T-helper 1 cell treated with Interleukin-12 subunit alpha and Interleukin-12 subunit beta and Interleukin-4 antibody, amounts not matched to agents 30 μg/mL and 1 μg/mL, for 36 hours (primary cell): Measurements from ENCODE around the gene ADRM1.

Experiments used
- H3K27ac Mint-ChIP-seq: one replicate; pipeline ENCODE4 v1.8.0; 2021; ENCODE audit warnings: mild to moderate bottlenecking, mixed read lengths
- H3K27me3 Mint-ChIP-seq: one replicate; pipeline ENCODE4 v1.8.0; 2021; ENCODE audit warnings: low read depth, mixed read lengths
- H3K36me3 Mint-ChIP-seq: one replicate; pipeline ENCODE4 v1.8.0; 2021; ENCODE audit warnings: low read depth, mixed read lengths
- H3K4me1 Mint-ChIP-seq: one replicate; pipeline ENCODE4 v1.8.0; 2021; ENCODE audit warnings: low read depth, mixed read lengths
- H3K4me3 Mint-ChIP-seq: one replicate; pipeline ENCODE4 v1.8.0; 2021; ENCODE audit warnings: mild to moderate bottlenecking, moderate library complexity, mixed read lengths
- H3K9me3 Mint-ChIP-seq: one replicate; pipeline ENCODE4 v1.8.0; 2021; ENCODE audit warnings: mixed read lengths

ADRM1 gene

GRCh38 chr20:62269871-62270270, 32.9 kb upstream of the ADRM1 start:
- Mint-ChIP-seq H3K4me3 (no peak overlapping the region), H3K36me3 (peaks cover 15% of the 10 kb centered on the region), H3K27ac (no peak overlapping the region), H3K4me1 (no peaks in the 10 kb centered on the region), H3K9me3 (no peaks in the 10 kb centered on the region), H3K27me3 (no peaks in the 10 kb centered on the region)

GRCh38 chr20:62272200-62272599, 30.6 kb upstream of the ADRM1 start:
- peaks cover 8% of the 10 kb centered on the region for H3K36me3 Mint-ChIP-seq

GRCh38 chr20:62273416-62273815, 29.4 kb upstream of the ADRM1 start:
- no peak overlapping the region for H3K4me3 Mint-ChIP-seq
- H3K27me3 Mint-ChIP-seq = no peaks in the 10 kb centered on the region
- no peaks in the 10 kb centered on the region for H3K4me1 Mint-ChIP-seq
- peaks cover 11% of the 10 kb centered on the region for H3K36me3 Mint-ChIP-seq
- no peak overlapping the region for H3K27ac Mint-ChIP-seq
- H3K9me3 Mint-ChIP-seq = no peaks in the 10 kb centered on the region

More at GRCh38 chr20:62272200-62272599, 30.6 kb upstream of the ADRM1 start:
- no peaks in the 10 kb centered on the region for H3K27me3 Mint-ChIP-seq
- H3K27ac Mint-ChIP-seq = no peak overlapping the region
- no peak overlapping the region for H3K4me3 Mint-ChIP-seq
- H3K9me3 Mint-ChIP-seq = no peaks in the 10 kb centered on the region
- H3K4me1 Mint-ChIP-seq = no peaks in the 10 kb centered on the region

GRCh38 chr20:62274332-62274950, 28.4 kb upstream of the ADRM1 start:
- no peak overlapping the region for H3K27ac Mint-ChIP-seq
- peaks cover 11% of the 10 kb centered on the region for H3K36me3 Mint-ChIP-seq
- H3K4me1 Mint-ChIP-seq = no peaks in the 10 kb centered on the region
- H3K27me3 Mint-ChIP-seq = no peaks in the 10 kb centered on the region
- no peak overlapping the region for H3K4me3 Mint-ChIP-seq
- H3K9me3 Mint-ChIP-seq = no peaks in the 10 kb centered on the region

- H3K4me3 Mint-ChIP-seq = no peak overlapping the region
- H3K36me3 Mint-ChIP-seq = peaks cover 11% of the 10 kb centered on the region
- H3K27me3 Mint-ChIP-seq = no peaks in the 10 kb centered on the region
- H3K27ac Mint-ChIP-seq = no peak overlapping the region
- H3K9me3 Mint-ChIP-seq = no peaks in the 10 kb centered on the region
- no peaks in the 10 kb centered on the region for H3K4me1 Mint-ChIP-seq
These were observed 27.6 kb upstream of the ADRM1 start for GRCh38 chr20:62275219-62275618.

- no peaks in the 10 kb centered on the region for H3K9me3 Mint-ChIP-seq
- no peaks in the 10 kb centered on the region for H3K4me1 Mint-ChIP-seq
- no peak overlapping the region for H3K27ac Mint-ChIP-seq
- H3K27me3 Mint-ChIP-seq = no peaks in the 10 kb centered on the region
- no peak overlapping the region for H3K4me3 Mint-ChIP-seq
- peaks cover 11% of the 10 kb centered on the region for H3K36me3 Mint-ChIP-seq
These were observed 26.4 kb upstream of the ADRM1 start for GRCh38 chr20:62276439-62276838.

GRCh38 chr20:62277253-62277652, 25.5 kb upstream of the ADRM1 start:
- no peaks in the 10 kb centered on the region for H3K27me3 Mint-ChIP-seq
- no peaks in the 10 kb centered on the region for H3K4me1 Mint-ChIP-seq
- H3K36me3 Mint-ChIP-seq = peaks cover 17% of the 10 kb centered on the region
- no peak overlapping the region for H3K4me3 Mint-ChIP-seq
- no peaks in the 10 kb centered on the region for H3K9me3 Mint-ChIP-seq
- no peak overlapping the region for H3K27ac Mint-ChIP-seq

- Mint-ChIP-seq H3K4me1 (no peaks in the 10 kb centered on the region), H3K36me3 (peaks cover 22% of the 10 kb centered on the region), H3K9me3 (no peaks in the 10 kb centered on the region), H3K27ac (no peak overlapping the region), H3K27me3 (no peaks in the 10 kb centered on the region), H3K4me3 (no peak overlapping the region)
These were observed 22.5 kb upstream of the ADRM1 start for GRCh38 chr20:62280303-62280702.

- Mint-ChIP-seq H3K27me3 (no peaks in the 10 kb centered on the region), H3K27ac (no peak overlapping the region), H3K4me1 (no peaks in the 10 kb centered on the region), H3K36me3 (peaks cover 22% of the 10 kb centered on the region), H3K4me3 (no peak overlapping the region), H3K9me3 (no peaks in the 10 kb centered on the region)
These were observed 21.4 kb upstream of the ADRM1 start for GRCh38 chr20:62281161-62281933.

- H3K27ac Mint-ChIP-seq = no peak overlapping the region
- H3K9me3 Mint-ChIP-seq = no peaks in the 10 kb centered on the region
- no peaks in the 10 kb centered on the region for H3K4me1 Mint-ChIP-seq
- no peak overlapping the region for H3K4me3 Mint-ChIP-seq
- peaks cover 22% of the 10 kb centered on the region for H3K36me3 Mint-ChIP-seq
- H3K27me3 Mint-ChIP-seq = no peaks in the 10 kb centered on the region
These were observed 20.7 kb upstream of the ADRM1 start for GRCh38 chr20:62282103-62282502.

- Mint-ChIP-seq H3K36me3 (peaks cover 21% of the 10 kb centered on the region), H3K9me3 (no peaks in the 10 kb centered on the region), H3K27me3 (no peaks in the 10 kb centered on the region), H3K4me1 (no peaks in the 10 kb centered on the region), H3K4me3 (no peak overlapping the region), H3K27ac (no peak overlapping the region)
These were observed 19.8 kb upstream of the ADRM1 start for GRCh38 chr20:62282877-62283503.

- Mint-ChIP-seq H3K27ac (no peak overlapping the region), H3K36me3 (peaks cover 19% of the 10 kb centered on the region), H3K27me3 (no peaks in the 10 kb centered on the region), H3K9me3 (no peaks in the 10 kb centered on the region), H3K4me3 (no peak overlapping the region), H3K4me1 (no peaks in the 10 kb centered on the region)
These were observed 18.3 kb upstream of the ADRM1 start for GRCh38 chr20:62284448-62284847.

- Mint-ChIP-seq H3K27me3 (no peaks in the 10 kb centered on the region), H3K36me3 (peaks cover 19% of the 10 kb centered on the region), H3K4me1 (no peaks in the 10 kb centered on the region), H3K9me3 (no peaks in the 10 kb centered on the region), H3K4me3 (no peak overlapping the region), H3K27ac (no peak overlapping the region)
These were observed 17.6 kb upstream of the ADRM1 start for GRCh38 chr20:62285151-62285550.

- Mint-ChIP-seq H3K9me3 (no peaks in the 10 kb centered on the region), H3K36me3 (peaks cover 19% of the 10 kb centered on the region), H3K27ac (no peak overlapping the region), H3K4me3 (no peak overlapping the region), H3K27me3 (no peaks in the 10 kb centered on the region), H3K4me1 (no peaks in the 10 kb centered on the region)
These were observed 17.1 kb upstream of the ADRM1 start for GRCh38 chr20:62285722-62286121.

- H3K9me3 Mint-ChIP-seq = no peaks in the 10 kb centered on the region
- H3K27ac Mint-ChIP-seq = no peak overlapping the region
- no peaks in the 10 kb centered on the region for H3K4me1 Mint-ChIP-seq
- H3K4me3 Mint-ChIP-seq = no peak overlapping the region
- no peaks in the 10 kb centered on the region for H3K27me3 Mint-ChIP-seq
- H3K36me3 Mint-ChIP-seq = peaks cover 20% of the 10 kb centered on the region
These were observed 16.2 kb upstream of the ADRM1 start for GRCh38 chr20:62286493-62287064.
